BE2C (cell line): ENCODE results near the gene ALDH1L2.

ENCODE experiments used
- DNase-seq: peaks from one replicate; pipeline ENCODE4 v3.0.0-alpha.2; 2020
- H3K27me3 ChIP-seq: fragments of 250-450 bp; sonication (Bioruptor Pico); 2 replicates; pipeline ENCODE4 v1.5.1; 2020; ENCODE audit warnings: mild to moderate bottlenecking
- H3K36me3 ChIP-seq: fragments of 250-450 bp; sonication (Bioruptor Pico); 2 replicates; pipeline ENCODE4 v1.5.1; 2020; ENCODE audit warnings: mild to moderate bottlenecking
- H3K4me1 ChIP-seq: fragments of 250-450 bp; sonication (Bioruptor Pico); 2 replicates; pipeline ENCODE4 v1.5.1; 2020
- H3K4me3 ChIP-seq: 2 replicates; pipeline ENCODE4 v1.5.1; 2011; ENCODE audit warnings: low read depth, low read length
- H3K9me3 ChIP-seq: fragments of 250-450 bp; sonication (Bioruptor Pico); 2 replicates; pipeline ENCODE4 v1.5.1; 2020
- CTCF ChIP-seq: IDR thresholded peaks from 2 replicates; pipeline ENCODE4 v1.5.1; 2012; ENCODE audit warnings: mild to moderate bottlenecking, low read depth, low read length

The ALDH1L2 gene

GRCh38 chr12:104976703-104977102 lies 107.6 kb downstream of the ALDH1L2 start:
- no peaks in the 10 kb centered on the region for H3K36me3 ChIP-seq
- DNase-seq, result no peak
- H3K27me3 ChIP-seq, result no peaks in the 10 kb centered on the region
- H3K4me1 ChIP-seq, result no peaks in the 10 kb centered on the region
- no peak for TF ChIP-seq CTCF
- H3K4me3 ChIP-seq, result no peak overlapping the region
- no peaks in the 10 kb centered on the region for H3K9me3 ChIP-seq

GRCh38 chr12:104975587-104976343 lies 108.5 kb downstream of the ALDH1L2 start:
- Histone ChIP-seq H3K4me3 (no peak overlapping the region), H3K27me3 (no peaks in the 10 kb centered on the region), H3K4me1 (no peaks in the 10 kb centered on the region), H3K9me3 (no peaks in the 10 kb centered on the region), H3K36me3 (no peaks in the 10 kb centered on the region)
- DNase-seq, result no peak
- TF ChIP-seq CTCF, result no peak

- Histone ChIP-seq H3K4me3 (no peak overlapping the region), H3K27me3 (no peaks in the 10 kb centered on the region), H3K9me3 (no peaks in the 10 kb centered on the region), H3K4me1 (no peaks in the 10 kb centered on the region), H3K36me3 (no peaks in the 10 kb centered on the region)
- TF ChIP-seq CTCF, result no peak
- no peak for DNase-seq
Measured at GRCh38 chr12:104974626-104975290, 109.5 kb downstream of the ALDH1L2 start.

- no peak for TF ChIP-seq CTCF
- Histone ChIP-seq H3K4me3 (no peak overlapping the region), H3K27me3 (no peaks in the 10 kb centered on the region), H3K9me3 (no peaks in the 10 kb centered on the region), H3K4me1 (no peaks in the 10 kb centered on the region), H3K36me3 (no peaks in the 10 kb centered on the region)
- no peak for DNase-seq
Measured at GRCh38 chr12:104973250-104973649, 111.0 kb downstream of the ALDH1L2 start.

- Histone ChIP-seq H3K4me1 (no peaks in the 10 kb centered on the region), H3K9me3 (no peaks in the 10 kb centered on the region), H3K27me3 (no peaks in the 10 kb centered on the region), H3K36me3 (no peaks in the 10 kb centered on the region), H3K4me3 (no peak overlapping the region)
- no peak for DNase-seq
- TF ChIP-seq CTCF, result no peak
Measured at GRCh38 chr12:104971306-104971705, 113.0 kb downstream of the ALDH1L2 start.
